Activated CD8-positive, alpha-beta memory T cell treated with anti-CD3 and anti-CD28 coated beads, Interleukin-2, amount 50 U/mL, for 4 hours (primary cell): ENCODE data around the gene TBCC.
"Not testable (repeated sequence)": the region's sequence is repeated elsewhere in the genome, so short reads cannot be mapped to it uniquely, and the experiment has no call there.

ENCODE experiments used
- DNase-seq: peaks from one replicate; pipeline ENCODE4 v3.0.0-alpha.2; 2020

Gene TBCC

GRCh38 chr6:42727627-42728026 is 18.3 kb downstream of the TBCC start:
- no peak for DNase-seq

- DNase-seq, result peak; percentile 22
Measured at GRCh38 chr6:42727087-42727611, 18.8 kb downstream of the TBCC start.

- DNase-seq, result peak; percentile 71
Measured at GRCh38 chr6:42726485-42727086, 19.3 kb downstream of the TBCC start.

- DNase-seq, result no peak
Measured at GRCh38 chr6:42726026-42726425, 19.9 kb downstream of the TBCC start.

- DNase-seq, result no peak
Measured at GRCh38 chr6:42724825-42725224, 21.1 kb downstream of the TBCC start.

- DNase-seq, result no peak
Measured at GRCh38 chr6:42722497-42722896, 23.4 kb downstream of the TBCC start, which contains the start of gene PRPH2. TSS of gene PRPH2 (minus strand) at chr6:42722597. CDS start at chr6:42722334, 263 bp downstream.

GRCh38 chr6:42720739-42721138 is 25.2 kb downstream of the TBCC start:
- no peak for DNase-seq

- no peak for DNase-seq
Measured at GRCh38 chr6:42715871-42716270, 30.0 kb downstream of the TBCC start.

GRCh38 chr6:42714098-42714761 is 31.7 kb downstream of the TBCC start:
- DNase-seq, result no peak

GRCh38 chr6:42711930-42712329 is 34.0 kb downstream of the TBCC start:
- DNase-seq, result no peak

- DNase-seq, result no peak
Measured at GRCh38 chr6:42710316-42710715, 35.6 kb downstream of the TBCC start.

- no peak for DNase-seq
Measured at GRCh38 chr6:42709871-42710270, 36.0 kb downstream of the TBCC start.

GRCh38 chr6:42708096-42708495 is 37.8 kb downstream of the TBCC start:
- no peak for DNase-seq

GRCh38 chr6:42707595-42707994 is 38.3 kb downstream of the TBCC start:
- no peak for DNase-seq

- no peak for DNase-seq
Measured at GRCh38 chr6:42704937-42705374, 40.9 kb downstream of the TBCC start.

- DNase-seq, result no peak
Measured at GRCh38 chr6:42704251-42704936, 41.5 kb downstream of the TBCC start.

GRCh38 chr6:42702786-42703185 is 43.1 kb downstream of the TBCC start:
- DNase-seq, result not testable (repeated sequence)

- DNase-seq, result no peak
Measured at GRCh38 chr6:42702200-42702599, 43.7 kb downstream of the TBCC start.

GRCh38 chr6:42698217-42698616 is 47.7 kb downstream of the TBCC start:
- DNase-seq, result no peak

GRCh38 chr6:42697268-42697655 is 48.6 kb downstream of the TBCC start:
- no peak for DNase-seq

- DNase-seq, result no peak
Measured at GRCh38 chr6:42696526-42697267, 49.2 kb downstream of the TBCC start.

- DNase-seq, result no peak
Measured at GRCh38 chr6:42694586-42694985, 51.3 kb downstream of the TBCC start.
